Endothelial cell of umbilical vein (primary cell): ENCODE data around the gene CCDC91. TPM values are rescaled to one million over a fixed set of nuclear protein-coding genes. Genes with fewer than 3 reads are reported as not detected.

Source experiments
- BruUV-seq: library from RNA; stranded (reverse); fragments of 400-500 nt; replicated peaks from 2 replicates; lab custom pipeline; 2021; lab: Mats Ljungman, UMichigan
- CTCF ChIA-PET: fragments of 300-600, 350-600 bp; sonication (Branson Sonifier 250); formaldehyde crosslinking; loops from one replicate; lab custom pipeline; 2021; ENCODE audit warnings: antibody characterized with exemption, inconsistent platforms; lab: Charles Lee
- POLR2A ChIA-PET: fragments of 300-600, 350-600 bp; sonication (Branson Sonifier 250); formaldehyde crosslinking; loops from one replicate; lab custom pipeline; 2021; ENCODE audit warnings: antibody characterized with exemption, inconsistent platforms; lab: Charles Lee
- DNase-seq: peaks from one replicate; pipeline ENCODE4 v3.0.0-alpha.2; 2011; ENCODE audit warnings: low read depth, low spot score
- FAIRE-seq: peaks from 2 replicates; lab custom pipeline; 2011; peaks lifted over from hg19 to GRCh38; lab: Jason Lieb, UNC
- H2AFZ ChIP-seq: 2 replicates; pipeline ENCODE4 v1.6.0; 2012; ENCODE audit warnings: low read depth, low read length, control low read depth, inconsistent platforms
- H3K27ac ChIP-seq: 2 replicates; pipeline ENCODE4 v1.5.1; 2011; ENCODE audit warnings: low read depth, mild to moderate bottlenecking, control low read depth, low read length, moderate library complexity; ENCODE audit not compliant: insufficient read depth
- H3K27me3 ChIP-seq, 2 experiments: 2 replicates each; pipeline versions ENCODE4 v1.6.0 to v1.6.1; 2011; ENCODE audit warnings: low read length in 2 of 2, mixed read lengths in 1 of 2; ENCODE audit not compliant: control insufficient read depth in 2 of 2, insufficient read depth in 2 of 2
- H3K36me3 ChIP-seq, 2 experiments: 2 replicates in 1 of 2; 3 replicates in 1 of 2; pipeline ENCODE4 v1.5.1; 2011; ENCODE audit warnings: low read length in 2 of 2, mild to moderate bottlenecking in 1 of 2, moderate library complexity in 1 of 2; ENCODE audit not compliant: control insufficient read depth in 2 of 2, insufficient read depth in 2 of 2; ENCODE audit errors: extremely low read depth in 1 of 2
- H3K4me1 ChIP-seq: 3 replicates; pipeline ENCODE4 v1.5.1; 2011; ENCODE audit warnings: mild to moderate bottlenecking, low read length; ENCODE audit not compliant: control insufficient read depth, insufficient read depth; ENCODE audit errors: extremely low read depth
- H3K4me2 ChIP-seq: 2 replicates; pipeline ENCODE4 v1.6.1; 2011; ENCODE audit warnings: low read length, control low read depth, mixed read lengths; ENCODE audit not compliant: insufficient read depth
- H3K4me3 ChIP-seq, 3 experiments: fragments of 200-600 bp in 1 of 3; sonication (generic), shearing (Covaris generic) in 1 of 3; replicated peaks in 1 of 3; 2 replicates each; pipeline ENCODE4 v1.5.1; 2011 to 2016; ENCODE audit warnings: control low read depth in 3 of 3, low read length in 3 of 3, mild to moderate bottlenecking in 2 of 3, inconsistent platforms in 1 of 3, low read depth in 1 of 3, moderate library complexity in 1 of 3; ENCODE audit not compliant: insufficient read depth in 1 of 3
- H3K79me2 ChIP-seq: 2 replicates; pipeline ENCODE4 v1.6.0; 2012; ENCODE audit warnings: low read length, inconsistent platforms; ENCODE audit not compliant: control insufficient read depth, insufficient read depth
- H3K9ac ChIP-seq: replicated peaks from 2 replicates; pipeline ENCODE3; 2011; ENCODE audit warnings: low read length, control low read depth; ENCODE audit not compliant: insufficient read depth; ENCODE audit errors: extremely low read depth
- H3K9me1 ChIP-seq: replicated peaks from 3 replicates; pipeline ENCODE4 v1.6.0; 2011; ENCODE audit warnings: mild to moderate bottlenecking, low read length; ENCODE audit not compliant: control insufficient read depth, insufficient read depth; ENCODE audit errors: extremely low read depth
- H3K9me3 ChIP-seq: replicated peaks from 2 replicates; pipeline ENCODE4 v1.5.1; 2012; ENCODE audit warnings: low read length, inconsistent platforms; ENCODE audit not compliant: control insufficient read depth, insufficient read depth
- H4K20me1 ChIP-seq: replicated peaks from 2 replicates; pipeline ENCODE3; 2011; ENCODE audit warnings: mild to moderate bottlenecking, low read length; ENCODE audit not compliant: control insufficient read depth, insufficient read depth; ENCODE audit errors: extremely low read depth
- CTCF ChIP-seq, 2 donors: IDR thresholded peaks; 1 replicate in 1 of 2; 2 replicates in 1 of 2; pipeline ENCODE4 v1.5.1; 2011; ENCODE audit warnings: low read length in 2 of 2, mild to moderate bottlenecking in 2 of 2, moderate library complexity in 2 of 2, control low read depth in 1 of 2, inconsistent platforms in 1 of 2, low read depth in 1 of 2; ENCODE audit not compliant: insufficient read depth in 1 of 2; ENCODE audit errors: extremely low read depth in 1 of 2
- FOS ChIP-seq: IDR thresholded peaks from 2 replicates; pipeline ENCODE4 v1.6.1; 2011; ENCODE audit warnings: mild to moderate bottlenecking, low read length, moderate library complexity, borderline replicate concordance; ENCODE audit not compliant: insufficient read depth
- JUN ChIP-seq: IDR thresholded peaks from 2 replicates; pipeline ENCODE4 v1.6.1; 2011; ENCODE audit warnings: borderline replicate concordance, low read depth; ENCODE audit not compliant: insufficient read length, insufficient read depth
- MAX ChIP-seq: IDR thresholded peaks from 2 replicates; pipeline ENCODE4 v1.6.1; 2011; ENCODE audit not compliant: insufficient read depth, insufficient read length
- POLR2A ChIP-seq: IDR thresholded peaks from 2 replicates; pipeline ENCODE4 v1.6.1; 2012; ENCODE audit warnings: low read depth, mild to moderate bottlenecking, control low read depth, low read length
- POLR2AphosphoS5 ChIP-seq: IDR thresholded peaks from 2 replicates; pipeline ENCODE4 v1.6.1; 2012; ENCODE audit warnings: low read depth, mild to moderate bottlenecking, control low read depth, low read length, moderate library complexity; ENCODE audit not compliant: insufficient read depth
- dilution Hi-C: fragments of 300-500 bp; cut with MboI; formaldehyde crosslinking; loops from one replicate; pipeline ENCODE4 v1.15.0; 2019; ENCODE audit warnings: low sequenced_read_pairs; ENCODE audit not compliant: extremely low pct_ligation_motif_present
- intact Hi-C: fragments of 100-400 bp; cut with micrococcal nuclease; formaldehyde crosslinking; loops from one replicate; pipeline ENCODE4 v1.10.0; 2022
- polyA plus RNA-seq, 4 experiments: library from polyadenylated mRNA; depleted of rRNA in 3 of 4; stranded (reverse) in 3 of 4; unstranded in 1 of 4; fragments of >200 nt; gene quantifications; 2 replicates each; pipeline versions ENCODE4 v1.2.1 to v1.2.3, GENCODE V29; 2011 to 2012; ENCODE audit warnings: missing spikeins in 1 of 4
- total RNA-seq: library from RNA; stranded (reverse); gene quantifications from 2 replicates; pipeline ENCODE4 v1.2.3, GENCODE V29; 2021

Gene CCDC91
- total and polyA plus RNA-seq, 2 donors (not counting 3 experiments of a cell fraction or from before 2014, with no cell fraction given): 3.8 to 10.5 TPM

DNA sequence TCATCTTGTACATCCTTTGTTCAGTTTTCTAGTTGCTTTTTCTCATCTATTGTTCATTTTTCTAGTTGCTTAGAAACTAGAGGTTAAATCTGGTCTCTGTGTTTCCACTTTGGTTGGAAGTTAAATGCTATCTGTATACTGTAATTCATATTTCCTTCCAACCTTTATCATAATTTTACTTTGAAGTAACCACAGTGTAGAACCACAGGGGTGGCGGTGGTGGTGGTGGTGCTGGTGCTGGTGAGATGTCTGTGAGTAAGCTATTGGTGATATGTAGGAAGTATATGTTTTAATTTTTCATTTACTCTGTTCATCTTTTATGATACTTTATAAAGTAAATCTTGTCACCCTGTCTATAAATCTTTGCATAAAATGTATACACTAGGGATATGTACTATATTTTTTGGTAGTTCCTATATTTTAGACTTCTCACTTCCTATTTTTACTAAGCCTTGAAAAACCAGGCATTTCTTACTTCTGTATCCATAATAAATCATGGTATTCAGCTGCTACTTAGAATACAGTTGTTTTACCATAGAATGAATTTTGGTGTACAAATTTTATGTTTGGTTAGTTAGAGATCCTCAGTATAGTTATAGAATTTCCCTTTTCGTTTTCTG lies 31.9 kb downstream of the CCDC91 start:
- ChIA-PET POLR2A (no interaction called here), CTCF (interaction anchor here (1.7 kb wide), 1 partner anchor 8 kb away, joined by 4 read pairs; no protein-coding TSS in a partner anchor)
- Histone ChIP-seq H3K4me3 (no peak overlapping the region), H3K9me3 (no peaks in the 10 kb centered on the region), H2AFZ (no peak overlapping the region), H3K9me1 (no peaks in the 10 kb centered on the region), H3K4me1 (no peaks in the 10 kb centered on the region), H3K79me2 (no peaks in the 10 kb centered on the region), H3K27ac (no peak overlapping the region), H3K27me3 (no peaks in the 10 kb centered on the region), H3K4me2 (no peak overlapping the region), H3K36me3 (no peaks in the 10 kb centered on the region), H4K20me1 (no peaks in the 10 kb centered on the region), H3K9ac (no peak overlapping the region)
- dilution Hi-C loops (no loop called here), intact Hi-C loops (loop anchor here (5.0 kb wide), 1 partner anchor 1195 kb away; no protein-coding TSS in a partner anchor)
- BruUV-seq: no TSS peak
- no peak for TF ChIP-seq CTCF (IDR thresholded peaks at IDR 0.05; ENCODE audit: extremely low read depth in 1 of 2, insufficient read depth in 1 of 2, low read depth in 1 of 2, low read length in 2 of 2)
- no peak for TF ChIP-seq JUN
- FAIRE-seq (no peak), DNase-seq (no peak)

DNA sequence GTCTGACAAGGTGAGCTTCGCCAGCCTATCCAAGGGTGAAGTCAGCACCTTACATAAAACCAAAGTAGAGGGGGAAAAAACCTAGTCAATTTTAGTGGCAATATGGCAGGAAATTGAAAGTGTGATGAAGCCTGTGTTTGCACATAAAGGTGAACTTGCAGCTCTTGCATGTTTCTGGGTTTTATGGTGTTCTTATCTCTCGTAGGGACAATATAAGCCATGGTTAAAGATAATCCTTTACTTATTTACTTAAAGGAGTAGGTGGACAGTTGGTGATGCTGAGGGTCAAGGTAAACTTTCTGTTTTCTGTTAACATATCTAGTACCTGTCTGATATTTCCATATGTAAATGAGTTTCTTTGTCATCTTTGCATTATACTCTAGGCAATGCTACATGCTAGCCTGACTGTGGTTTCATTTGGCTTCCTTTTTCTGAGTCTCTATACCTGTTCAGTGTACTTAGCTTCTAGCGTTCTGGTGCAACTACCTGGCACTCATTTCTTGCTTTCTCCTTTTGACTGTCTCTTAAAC lies 32.8 kb downstream of the CCDC91 start:
- BruUV-seq: no TSS peak
- H3K9ac ChIP-seq: no peak overlapping the region
- CTCF ChIA-PET: no interaction called here
- H3K4me2 ChIP-seq: no peak overlapping the region
- no peak for DNase-seq
- FAIRE-seq: no peak
- no peaks in the 10 kb centered on the region for H3K4me1 ChIP-seq
- no peaks in the 10 kb centered on the region for H3K9me1 ChIP-seq
- H3K79me2 ChIP-seq: no peaks in the 10 kb centered on the region
- no peaks in the 10 kb centered on the region for H3K36me3 ChIP-seq
- no peak overlapping the region for H2AFZ ChIP-seq
- no peak overlapping the region for H3K4me3 ChIP-seq
- no peak for TF ChIP-seq FOS
- TF ChIP-seq MAX: no peak
- TF ChIP-seq POLR2AphosphoS5: no peak
- TF ChIP-seq POLR2A: no peak
- no peak overlapping the region for H3K27ac ChIP-seq
- POLR2A ChIA-PET: no interaction called here
- intact Hi-C loops: loop anchor here (5.0 kb wide), 1 partner anchor 1194 kb away; no protein-coding TSS in a partner anchor
- no peaks in the 10 kb centered on the region for H4K20me1 ChIP-seq
- no peaks in the 10 kb centered on the region for H3K27me3 ChIP-seq
- dilution Hi-C loops: no loop called here
- H3K9me3 ChIP-seq: no peaks in the 10 kb centered on the region
